SK-N-MC (cell line): ENCODE results near the gene OVOL3.

ENCODE experiments used
- EZH2 ChIP-seq: fragments of 200-600 bp; sonication (generic); IDR thresholded peaks from one replicate; pipeline ENCODE4 v1.6.1; 2017; ENCODE audit warnings: antibody characterized with exemption
- FOXP2 ChIP-seq: optimal IDR thresholded peaks from 2 replicates; pipeline ENCODE3; 2011; ENCODE audit warnings: mild to moderate bottlenecking, moderate library complexity; ENCODE audit not compliant: insufficient read depth; ENCODE audit errors: extremely low read length, control extremely low read depth
- POLR2AphosphoS5 ChIP-seq: IDR thresholded peaks from 2 replicates; pipeline ENCODE4 v1.6.1; 2012; ENCODE audit warnings: mild to moderate bottlenecking, low read depth, low read length, borderline replicate concordance

DNA sequence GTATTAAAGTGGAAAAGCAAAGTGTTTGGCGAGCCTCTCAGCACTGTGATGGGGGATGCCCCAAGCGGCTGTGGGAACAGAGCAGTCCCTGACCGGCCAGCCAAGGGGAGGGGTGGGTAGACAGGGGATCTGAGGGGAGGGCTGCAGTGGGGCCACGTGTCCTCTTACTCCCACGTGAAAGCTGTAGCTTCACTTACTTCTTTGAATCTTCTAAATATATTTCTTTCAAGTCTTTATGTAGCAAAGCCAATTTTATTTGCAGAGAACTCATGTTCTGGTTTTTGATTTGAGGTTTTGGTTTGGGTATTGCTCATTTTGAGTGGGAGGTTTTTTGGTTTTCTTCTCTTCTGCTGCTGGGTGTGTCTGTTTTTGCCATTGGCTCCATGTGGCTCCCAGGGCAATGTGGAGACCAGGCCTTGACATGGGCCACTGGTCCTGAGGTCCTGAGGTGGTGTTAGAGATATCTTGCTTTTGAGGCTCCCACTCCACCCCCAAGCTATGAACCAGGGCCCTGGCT lies 17.7 kb upstream of the OVOL3 start:
- TF ChIP-seq EZH2 = no peak
- no peak for TF ChIP-seq POLR2AphosphoS5
- no peak for TF ChIP-seq FOXP2
